ENCODE results near the gene HHIPL1.

DNA sequence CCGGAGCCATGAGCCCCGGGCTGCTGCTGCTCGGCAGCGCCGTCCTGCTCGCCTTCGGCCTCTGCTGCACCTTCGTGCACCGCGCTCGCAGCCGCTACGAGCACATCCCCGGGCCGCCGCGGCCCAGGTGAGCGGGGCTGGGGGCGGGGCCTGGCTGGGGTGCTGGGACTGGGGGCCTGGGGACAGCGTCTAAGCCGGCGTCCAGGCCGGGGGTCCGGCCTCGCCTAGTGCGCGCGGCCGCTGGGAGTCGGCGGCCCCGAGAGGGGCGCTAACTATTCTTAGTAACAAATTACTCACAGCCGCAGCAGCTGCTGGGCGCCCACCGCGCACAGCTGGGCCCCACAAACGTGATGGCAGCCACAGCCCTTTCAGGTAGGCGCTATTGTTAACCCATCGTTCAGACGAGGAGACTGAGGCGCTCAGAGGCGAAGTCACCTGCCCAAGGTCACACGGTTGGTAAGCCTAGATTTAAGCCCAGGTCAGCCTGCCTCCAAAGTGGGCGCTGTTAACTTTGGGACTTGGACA lies 39.5 kb downstream of the HHIPL1 start:
- TF ChIP-seq, protein P1, sequence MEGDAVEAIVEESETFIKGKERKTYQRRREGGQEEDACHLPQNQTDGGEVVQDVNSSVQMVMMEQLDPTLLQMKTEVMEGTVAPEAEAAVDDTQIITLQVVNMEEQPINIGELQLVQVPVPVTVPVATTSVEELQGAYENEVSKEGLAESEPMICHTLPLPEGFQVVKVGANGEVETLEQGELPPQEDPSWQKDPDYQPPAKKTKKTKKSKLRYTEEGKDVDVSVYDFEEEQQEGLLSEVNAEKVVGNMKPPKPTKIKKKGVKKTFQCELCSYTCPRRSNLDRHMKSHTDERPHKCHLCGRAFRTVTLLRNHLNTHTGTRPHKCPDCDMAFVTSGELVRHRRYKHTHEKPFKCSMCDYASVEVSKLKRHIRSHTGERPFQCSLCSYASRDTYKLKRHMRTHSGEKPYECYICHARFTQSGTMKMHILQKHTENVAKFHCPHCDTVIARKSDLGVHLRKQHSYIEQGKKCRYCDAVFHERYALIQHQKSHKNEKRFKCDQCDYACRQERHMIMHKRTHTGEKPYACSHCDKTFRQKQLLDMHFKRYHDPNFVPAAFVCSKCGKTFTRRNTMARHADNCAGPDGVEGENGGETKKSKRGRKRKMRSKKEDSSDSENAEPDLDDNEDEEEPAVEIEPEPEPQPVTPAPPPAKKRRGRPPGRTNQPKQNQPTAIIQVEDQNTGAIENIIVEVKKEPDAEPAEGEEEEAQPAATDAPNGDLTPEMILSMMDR (IDR thresholded peaks at IDR 0.05; ENCODE audit: control extremely low read depth in 1 of 3, insufficient read depth in 1 of 3, low read depth in 1 of 3, low read length in 3 of 3): no peak
- no peak for TF ChIP-seq SIN3A (conservative IDR thresholded peaks at IDR 0.05 in 1 of 2, IDR thresholded peaks at IDR 0.05 in 1 of 2; ENCODE audit: low read depth in 1 of 2, low read length in 2 of 2)
- TF ChIP-seq YY1 (IDR thresholded peaks at IDR 0.05; ENCODE audit: low read depth, low read length): no peak
- no peak for TF ChIP-seq ATF3 (IDR thresholded peaks at IDR 0.05; ENCODE audit: insufficient read depth, low read depth, low read length)
- TF ChIP-seq RAD21 (IDR thresholded peaks at IDR 0.05 in 1 of 2, conservative IDR thresholded peaks at IDR 0.05 in 1 of 2; ENCODE audit: low read depth in 2 of 2, low read length in 2 of 2): no peak
- TF ChIP-seq NANOG (IDR thresholded peaks at IDR 0.05; ENCODE audit: insufficient read depth, low read depth, low read length, poor library complexity, severe bottlenecking): no peak
- no peak for TF ChIP-seq GABPA (IDR thresholded peaks at IDR 0.05; ENCODE audit: borderline replicate concordance, insufficient read depth, low read length)
- no peak for TF ChIP-seq SP1 (IDR thresholded peaks at IDR 0.05; ENCODE audit: low read depth, low read length)
- TF ChIP-seq HDAC2 (IDR thresholded peaks at IDR 0.05; ENCODE audit: borderline replicate concordance in 1 of 2, low read depth in 2 of 2, low read length in 2 of 2): peak in 1 of 2 experiments; percentile 64; a peak in 2 of 4 replicates
- no peak for TF ChIP-seq POLR2A (IDR thresholded peaks at IDR 0.05; ENCODE audit: control extremely low read depth in 1 of 2, low read depth in 2 of 2, low read length in 2 of 2)

Measured in H1 (cell line).